ENCODE results near the gene FAM216B. TPM values are rescaled to one million over a fixed set of nuclear protein-coding genes. Genes with fewer than 3 reads are reported as not detected.

The FAM216B gene
- total and polyA plus RNA-seq, 8 donors: 0.41 to 17.5 (median 9.3) TPM

DNA sequence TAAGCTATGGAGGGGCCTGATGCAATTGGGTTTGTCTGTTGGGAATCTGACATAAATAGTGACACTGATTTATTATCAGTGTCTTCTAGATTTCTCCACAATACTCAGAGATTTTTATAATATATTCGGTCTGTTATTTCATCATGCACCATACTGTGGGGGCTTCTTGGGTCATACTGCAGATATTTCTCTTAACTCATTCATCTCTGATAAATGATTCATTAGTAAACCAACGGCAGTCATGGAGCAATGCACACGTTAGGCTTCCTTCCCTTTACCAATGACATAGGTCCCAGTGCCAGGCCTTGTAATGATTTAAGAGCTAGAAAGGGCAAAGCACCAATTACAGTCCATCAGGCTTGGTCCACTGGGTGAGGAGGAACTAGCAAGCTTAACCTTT is 53.6 kb downstream of the FAM216B start:
- Histone ChIP-seq H3K27me3 (no peaks in the 10 kb centered on the region), H3K4me1 (no peaks in the 10 kb centered on the region), H3K27ac (no peak overlapping the region), H3K4me3 (no peak overlapping the region), H3K9me3 (no peaks in the 10 kb centered on the region), H3K36me3 (no peaks in the 10 kb centered on the region)
- ATAC-seq (no peak), DNase-seq (no peak)
- intact Hi-C loops (cut with DNase I): no loop called here
- TF ChIP-seq, protein P1, sequence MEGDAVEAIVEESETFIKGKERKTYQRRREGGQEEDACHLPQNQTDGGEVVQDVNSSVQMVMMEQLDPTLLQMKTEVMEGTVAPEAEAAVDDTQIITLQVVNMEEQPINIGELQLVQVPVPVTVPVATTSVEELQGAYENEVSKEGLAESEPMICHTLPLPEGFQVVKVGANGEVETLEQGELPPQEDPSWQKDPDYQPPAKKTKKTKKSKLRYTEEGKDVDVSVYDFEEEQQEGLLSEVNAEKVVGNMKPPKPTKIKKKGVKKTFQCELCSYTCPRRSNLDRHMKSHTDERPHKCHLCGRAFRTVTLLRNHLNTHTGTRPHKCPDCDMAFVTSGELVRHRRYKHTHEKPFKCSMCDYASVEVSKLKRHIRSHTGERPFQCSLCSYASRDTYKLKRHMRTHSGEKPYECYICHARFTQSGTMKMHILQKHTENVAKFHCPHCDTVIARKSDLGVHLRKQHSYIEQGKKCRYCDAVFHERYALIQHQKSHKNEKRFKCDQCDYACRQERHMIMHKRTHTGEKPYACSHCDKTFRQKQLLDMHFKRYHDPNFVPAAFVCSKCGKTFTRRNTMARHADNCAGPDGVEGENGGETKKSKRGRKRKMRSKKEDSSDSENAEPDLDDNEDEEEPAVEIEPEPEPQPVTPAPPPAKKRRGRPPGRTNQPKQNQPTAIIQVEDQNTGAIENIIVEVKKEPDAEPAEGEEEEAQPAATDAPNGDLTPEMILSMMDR (IDR thresholded peaks at IDR 0.05): no peak

DNA sequence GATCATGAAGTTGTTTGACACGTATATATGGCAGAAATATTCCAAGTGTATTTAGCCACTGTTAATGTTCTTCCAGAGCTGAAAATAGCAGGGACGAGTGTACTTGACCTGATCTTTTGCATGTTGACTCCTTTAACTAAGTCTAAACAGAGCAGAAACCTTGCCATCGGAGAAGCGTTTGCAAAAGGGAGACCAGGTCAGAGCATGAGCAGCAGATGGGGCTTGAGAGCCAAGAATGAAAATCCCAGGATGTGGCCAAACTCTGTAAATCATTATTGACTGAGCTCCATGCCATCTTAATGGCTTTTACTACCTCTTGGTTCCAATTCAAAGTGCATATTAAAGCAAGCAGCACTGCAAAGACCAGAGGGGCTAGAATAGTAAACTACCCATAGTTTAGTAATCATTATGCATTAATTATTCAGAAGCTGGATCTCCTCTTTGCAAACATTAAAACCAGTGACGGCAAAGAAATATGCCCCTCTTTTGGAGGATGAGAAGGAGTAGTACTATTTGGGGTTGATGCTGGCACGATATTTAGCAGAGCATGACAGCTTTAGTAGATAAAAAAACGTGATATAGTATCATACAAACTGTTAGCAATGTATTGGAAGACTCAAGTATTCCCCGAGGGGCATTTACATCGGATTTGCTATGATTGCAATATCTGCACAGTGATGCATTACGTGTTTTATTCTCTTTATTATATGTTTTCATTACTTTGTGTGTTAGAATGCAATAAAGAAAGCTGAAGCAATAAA is 55.7 kb downstream of the FAM216B start:
- intact Hi-C loops (cut with DNase I): no loop called here
- Histone ChIP-seq H3K4me1 (no peaks in the 10 kb centered on the region), H3K27ac (peak overlapping the region in 1 of 2 donors; percentile 26), H3K9me3 (no peaks in the 10 kb centered on the region), H3K4me3 (no peak overlapping the region), H3K36me3 (no peaks in the 10 kb centered on the region), H3K27me3 (no peaks in the 10 kb centered on the region)
- DNase-seq (peak in 1 of 4 donors; percentile 43), ATAC-seq (peak; percentile 86)
- TF ChIP-seq, protein P1 (IDR thresholded peaks at IDR 0.05): no peak

Other genes with a start within 250 kb of the FAM216B start
- gene TNFSF11, start 207.4 kb upstream of the FAM216B start, total RNA-seq: 1 to 10 TPM in 1 of 2 donors, not detected in 1; 1.1 TPM
- gene TNFSF11, start 207.4 kb upstream of the FAM216B start, polyA plus RNA-seq (ENCODE audit: insufficient read length in 6 of 6): under 1 TPM; 0.18 to 0.91 (median 0.39) TPM
- gene EPSTI1, start 210.7 kb downstream of the FAM216B start, total RNA-seq: 10 to 100 TPM; 21.1 to 22.4 TPM
- gene EPSTI1, start 210.7 kb downstream of the FAM216B start, polyA plus RNA-seq (ENCODE audit: insufficient read length in 6 of 6): 10 to 100 TPM; 11.1 to 15.0 (median 13.4) TPM
- gene DNAJC15, start 242.0 kb downstream of the FAM216B start, total RNA-seq: 10 to 100 TPM; 12.8 to 16.1 TPM
- gene DNAJC15, start 242.0 kb downstream of the FAM216B start, polyA plus RNA-seq (ENCODE audit: insufficient read length in 6 of 6): 10 to 100 TPM; 14.4 to 28.5 (median 23.0) TPM

All from left lung (tissue), 10 donors.